ENCODE data around the gene KDM8.

Gene KDM8

GRCh38 chr16:27190316-27190871 is 12.9 kb upstream of the KDM8 start:
- no peaks in the 10 kb centered on the region for H3K27me3 ChIP-seq (ENCODE audit: control insufficient read depth, insufficient read depth, low read length, poor library complexity, severe bottlenecking)
- no peaks in the 10 kb centered on the region for H3K9me3 ChIP-seq (ENCODE audit: control insufficient read depth, low read length)
- H3K27ac ChIP-seq (ENCODE audit: insufficient read depth, low read depth, low read length, poor library complexity, severe bottlenecking): no peak overlapping the region
- WGBS, 2 experiments: 95 to 96% methylated on average over 12 of the region's 12 CpGs
- H3K4me1 ChIP-seq (ENCODE audit: control insufficient read depth, insufficient read depth, low read length): no peaks in the 10 kb centered on the region
- H3K36me3 ChIP-seq (ENCODE audit: control insufficient read depth, insufficient read depth, low read length): no peaks in the 10 kb centered on the region
- no peak overlapping the region for H3K4me3 ChIP-seq (ENCODE audit: insufficient read depth, low read depth, low read length)

DNA sequence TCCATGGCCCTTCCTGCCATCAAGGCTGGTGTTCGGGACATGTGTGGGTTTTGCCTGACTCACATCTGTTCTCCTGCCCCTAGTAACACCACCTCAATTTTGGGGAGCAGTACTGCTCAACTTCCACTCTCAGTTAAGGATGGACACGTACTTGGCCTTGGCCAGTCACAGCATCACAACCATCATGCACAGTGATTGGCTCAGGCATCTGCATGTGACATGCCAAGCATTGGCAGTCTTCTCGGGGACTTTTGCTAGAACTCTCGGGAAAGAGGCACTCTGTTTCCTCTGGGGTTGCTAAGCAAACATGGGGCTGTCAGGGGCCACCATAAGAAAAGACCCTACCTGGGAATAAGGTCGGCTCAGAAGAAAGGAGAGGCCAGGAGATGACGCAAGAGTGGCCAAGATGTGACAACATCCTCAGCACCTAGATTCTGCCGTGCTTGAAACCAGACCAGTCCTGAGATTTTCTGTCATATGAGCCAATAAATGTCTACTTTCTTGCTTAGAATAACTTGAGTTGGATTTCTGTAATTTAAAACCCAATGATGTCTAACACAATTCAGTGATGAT is 11.9 kb upstream of the KDM8 start:
- Histone ChIP-seq H3K9me3 (ENCODE audit: control insufficient read depth, low read length) (no peaks in the 10 kb centered on the region), H3K27me3 (ENCODE audit: control insufficient read depth, insufficient read depth, low read length, poor library complexity, severe bottlenecking) (no peaks in the 10 kb centered on the region), H3K4me3 (ENCODE audit: insufficient read depth, low read depth, low read length) (no peak overlapping the region), H3K4me1 (ENCODE audit: control insufficient read depth, insufficient read depth, low read length) (no peaks in the 10 kb centered on the region), H3K36me3 (ENCODE audit: control insufficient read depth, insufficient read depth, low read length) (no peaks in the 10 kb centered on the region), H3K27ac (ENCODE audit: insufficient read depth, low read depth, low read length, poor library complexity, severe bottlenecking) (no peak overlapping the region)
- 90% methylated on average over 7 of the region's 7 CpGs for WGBS, 2 experiments

DNA sequence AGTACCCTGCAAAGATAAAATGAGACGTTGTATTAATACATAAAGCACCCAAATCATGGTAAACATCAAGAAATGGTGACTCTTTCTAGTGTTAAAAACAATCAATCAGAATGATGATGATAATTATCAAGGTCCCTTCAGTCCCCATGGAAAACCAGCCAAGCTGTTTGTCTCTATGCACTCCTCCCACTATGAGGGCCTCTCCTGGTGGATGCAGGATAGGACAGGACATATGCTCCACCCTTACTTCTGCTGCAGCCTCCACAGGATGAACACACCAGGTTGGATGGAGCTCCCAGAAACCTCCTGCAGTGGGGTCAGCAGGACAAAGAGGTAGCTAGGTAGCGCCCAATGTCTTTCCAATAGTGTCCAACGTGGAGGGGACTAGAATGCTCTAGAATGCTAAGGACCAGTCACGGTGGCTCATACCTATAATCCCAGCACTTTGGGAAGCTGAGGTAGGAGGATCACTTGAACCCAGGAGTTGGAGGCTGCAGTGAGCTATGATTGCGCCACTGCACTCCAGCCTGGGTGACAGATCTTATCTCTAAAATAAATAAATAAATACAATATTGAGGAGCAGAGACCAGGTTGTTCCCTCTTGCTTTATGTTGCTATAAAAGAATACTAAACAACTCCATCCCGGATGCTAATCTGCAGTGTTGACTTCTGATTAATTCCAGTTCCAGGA is 9.9 kb upstream of the KDM8 start:
- WGBS, 2 experiments: 86 to 87% methylated on average over 6 of the region's 6 CpGs
- no peaks in the 10 kb centered on the region for H3K9me3 ChIP-seq (ENCODE audit: control insufficient read depth, low read length)
- H3K4me3 ChIP-seq (ENCODE audit: insufficient read depth, low read depth, low read length): no peak overlapping the region
- H3K27me3 ChIP-seq (ENCODE audit: control insufficient read depth, insufficient read depth, low read length, poor library complexity, severe bottlenecking): no peaks in the 10 kb centered on the region
- H3K27ac ChIP-seq (ENCODE audit: insufficient read depth, low read depth, low read length, poor library complexity, severe bottlenecking): no peak overlapping the region
- H3K4me1 ChIP-seq (ENCODE audit: control insufficient read depth, insufficient read depth, low read length): no peaks in the 10 kb centered on the region
- H3K36me3 ChIP-seq (ENCODE audit: control insufficient read depth, insufficient read depth, low read length): no peaks in the 10 kb centered on the region

DNA sequence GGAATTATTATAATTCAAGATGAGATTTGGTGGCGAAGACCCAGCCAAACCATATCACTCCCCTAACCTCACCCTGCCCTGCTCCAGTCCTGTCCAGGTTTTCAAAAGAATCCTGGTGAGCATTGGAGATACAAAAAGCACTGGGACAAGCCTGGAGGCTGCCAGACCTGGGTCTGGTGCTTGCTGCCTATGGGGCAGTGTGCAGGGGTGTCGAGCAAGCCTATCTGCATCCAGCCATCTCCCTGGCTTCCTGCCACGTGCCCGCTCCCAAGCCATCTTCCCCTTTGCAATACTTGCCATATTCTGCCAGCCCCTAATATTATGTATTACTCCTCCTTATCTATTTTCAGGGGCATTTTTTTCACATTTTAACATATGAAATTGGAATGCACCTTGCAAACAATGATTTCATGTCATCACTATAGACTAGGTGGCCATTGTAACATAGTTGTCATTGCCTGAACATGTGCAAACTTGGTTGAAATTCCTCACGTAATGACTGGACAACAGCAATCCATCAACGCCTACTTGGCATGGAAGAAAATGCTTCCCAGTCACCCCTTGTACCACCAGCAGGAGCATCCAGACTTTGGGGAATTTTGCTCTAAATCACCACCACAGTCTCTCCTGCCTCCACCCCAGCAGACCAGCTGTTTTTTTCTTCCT is 8.1 kb upstream of the KDM8 start:
- H3K4me3 ChIP-seq (ENCODE audit: insufficient read depth, low read depth, low read length): no peak overlapping the region
- no peaks in the 10 kb centered on the region for H3K4me1 ChIP-seq (ENCODE audit: control insufficient read depth, insufficient read depth, low read length)
- no peaks in the 10 kb centered on the region for H3K36me3 ChIP-seq (ENCODE audit: control insufficient read depth, insufficient read depth, low read length)
- no peaks in the 10 kb centered on the region for H3K27me3 ChIP-seq (ENCODE audit: control insufficient read depth, insufficient read depth, low read length, poor library complexity, severe bottlenecking)
- H3K27ac ChIP-seq (ENCODE audit: insufficient read depth, low read depth, low read length, poor library complexity, severe bottlenecking): no peak overlapping the region
- H3K9me3 ChIP-seq (ENCODE audit: control insufficient read depth, low read length): no peaks in the 10 kb centered on the region
- 89 to 91% methylated on average over 6 of the region's 6 CpGs for WGBS, 2 experiments

DNA sequence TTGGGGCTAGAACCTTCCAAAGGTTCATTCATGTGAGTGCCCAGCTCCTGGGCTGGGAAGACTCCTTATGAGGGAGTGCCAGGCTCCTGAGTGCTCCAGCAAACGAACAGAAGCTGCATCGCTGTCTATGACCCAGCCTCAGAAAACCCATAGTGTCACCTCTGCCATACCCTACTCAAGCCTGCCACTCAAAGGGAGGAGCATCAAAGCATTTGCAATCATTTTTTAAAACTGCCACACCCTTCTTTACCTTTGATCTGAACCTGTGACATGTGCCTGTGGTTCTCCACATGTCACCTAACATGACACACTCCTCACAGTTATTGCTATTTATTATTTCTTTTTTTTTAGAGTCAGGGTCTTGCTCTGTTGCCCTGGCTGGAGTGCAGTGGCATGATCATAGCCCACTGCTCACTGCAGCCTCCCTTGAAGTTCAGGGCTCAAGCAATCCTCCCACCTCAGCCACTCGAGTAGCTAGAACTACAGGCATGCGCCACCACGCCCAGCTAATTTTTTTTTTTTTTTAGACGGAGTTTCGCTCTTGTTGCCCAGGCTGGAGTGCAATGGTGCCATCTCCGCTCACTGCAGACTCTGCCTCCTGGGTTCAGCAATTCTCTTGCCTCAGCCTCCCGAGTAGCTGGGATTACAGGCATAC is 7.3 kb upstream of the KDM8 start:
- Histone ChIP-seq H3K4me3 (ENCODE audit: insufficient read depth, low read depth, low read length) (no peak overlapping the region), H3K27me3 (ENCODE audit: control insufficient read depth, insufficient read depth, low read length, poor library complexity, severe bottlenecking) (no peaks in the 10 kb centered on the region), H3K36me3 (ENCODE audit: control insufficient read depth, insufficient read depth, low read length) (no peaks in the 10 kb centered on the region), H3K4me1 (ENCODE audit: control insufficient read depth, insufficient read depth, low read length) (no peaks in the 10 kb centered on the region), H3K27ac (ENCODE audit: insufficient read depth, low read depth, low read length, poor library complexity, severe bottlenecking) (no peak overlapping the region), H3K9me3 (ENCODE audit: control insufficient read depth, low read length) (no peaks in the 10 kb centered on the region)
- 86 to 94% methylated on average over 9 of the region's 9 CpGs for WGBS, 2 experiments

GRCh38 chr16:27197004-27197403 is 6.3 kb upstream of the KDM8 start:
- no peaks in the 10 kb centered on the region for H3K36me3 ChIP-seq (ENCODE audit: control insufficient read depth, insufficient read depth, low read length)
- no peaks in the 10 kb centered on the region for H3K4me1 ChIP-seq (ENCODE audit: control insufficient read depth, insufficient read depth, low read length)
- no peaks in the 10 kb centered on the region for H3K27me3 ChIP-seq (ENCODE audit: control insufficient read depth, insufficient read depth, low read length, poor library complexity, severe bottlenecking)
- no peaks in the 10 kb centered on the region for H3K9me3 ChIP-seq (ENCODE audit: control insufficient read depth, low read length)
- H3K27ac ChIP-seq (ENCODE audit: insufficient read depth, low read depth, low read length, poor library complexity, severe bottlenecking): no peak overlapping the region
- WGBS, 2 experiments: 82 to 83% methylated on average over 4 of the region's 4 CpGs
- H3K4me3 ChIP-seq (ENCODE audit: insufficient read depth, low read depth, low read length): no peak overlapping the region

- Histone ChIP-seq H3K4me1 (ENCODE audit: control insufficient read depth, insufficient read depth, low read length) (no peaks in the 10 kb centered on the region), H3K9me3 (ENCODE audit: control insufficient read depth, low read length) (no peaks in the 10 kb centered on the region), H3K27ac (ENCODE audit: insufficient read depth, low read depth, low read length, poor library complexity, severe bottlenecking) (no peak overlapping the region), H3K4me3 (ENCODE audit: insufficient read depth, low read depth, low read length) (no peak overlapping the region), H3K36me3 (ENCODE audit: control insufficient read depth, insufficient read depth, low read length) (no peaks in the 10 kb centered on the region), H3K27me3 (ENCODE audit: control insufficient read depth, insufficient read depth, low read length, poor library complexity, severe bottlenecking) (no peaks in the 10 kb centered on the region)
- WGBS, 2 experiments: 92 to 93% methylated on average over 12 of the region's 12 CpGs
Observed at GRCh38 chr16:27198451-27199234, 4.7 kb upstream of the KDM8 start.

- H3K4me1 ChIP-seq (ENCODE audit: control insufficient read depth, insufficient read depth, low read length): no peaks in the 10 kb centered on the region
- WGBS, 2 experiments: 91 to 94% methylated on average over 3 of the region's 3 CpGs
- no peaks in the 10 kb centered on the region for H3K36me3 ChIP-seq (ENCODE audit: control insufficient read depth, insufficient read depth, low read length)
Observed at GRCh38 chr16:27199235-27199586, 4.1 kb upstream of the KDM8 start.

DNA sequence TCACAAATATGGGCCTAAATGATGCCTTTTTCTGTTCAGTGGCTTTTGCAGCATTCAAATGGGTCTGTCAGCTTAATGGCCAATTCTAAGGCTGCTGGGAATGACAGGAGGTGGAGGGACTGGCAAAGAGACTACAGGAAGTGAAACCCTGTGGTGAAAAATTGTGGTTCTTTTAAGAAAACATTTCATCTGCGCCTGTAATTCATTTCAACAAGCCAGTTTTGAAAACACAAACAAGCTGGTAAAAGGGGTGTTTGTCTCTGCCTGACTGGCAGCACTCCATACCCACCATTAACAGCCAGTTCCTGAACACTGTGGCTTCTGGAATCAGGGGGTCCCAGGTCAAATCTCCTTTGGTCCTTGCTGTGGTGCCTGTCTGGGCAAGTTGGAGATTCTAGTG is 3.6 kb upstream of the KDM8 start:
- no peaks in the 10 kb centered on the region for H3K36me3 ChIP-seq (ENCODE audit: control insufficient read depth, insufficient read depth, low read length)
- H3K9me3 ChIP-seq (ENCODE audit: control insufficient read depth, low read length): no peaks in the 10 kb centered on the region
- no peaks in the 10 kb centered on the region for H3K27me3 ChIP-seq (ENCODE audit: control insufficient read depth, insufficient read depth, low read length, poor library complexity, severe bottlenecking)
- 76 to 93% methylated on average over 1 of the region's 1 CpG for WGBS, 2 experiments
- H3K4me1 ChIP-seq (ENCODE audit: control insufficient read depth, insufficient read depth, low read length): peaks cover 5% of the 10 kb centered on the region
- H3K4me3 ChIP-seq (ENCODE audit: insufficient read depth, low read depth, low read length): no peak overlapping the region
- no peak overlapping the region for H3K27ac ChIP-seq (ENCODE audit: insufficient read depth, low read depth, low read length, poor library complexity, severe bottlenecking)

More at GRCh38 chr16:27199235-27199586, 4.1 kb upstream of the KDM8 start:
- Histone ChIP-seq H3K4me3 (ENCODE audit: insufficient read depth, low read depth, low read length) (no peak overlapping the region), H3K27ac (ENCODE audit: insufficient read depth, low read depth, low read length, poor library complexity, severe bottlenecking) (no peak overlapping the region), H3K9me3 (ENCODE audit: control insufficient read depth, low read length) (no peaks in the 10 kb centered on the region), H3K27me3 (ENCODE audit: control insufficient read depth, insufficient read depth, low read length, poor library complexity, severe bottlenecking) (no peaks in the 10 kb centered on the region)
